HPDE6-E6E7 (cell line): Measurements from ENCODE around the gene GP2.

Experiments
- DNase-seq: peaks from one replicate; pipeline ENCODE4 v3.0.0; 2011; ENCODE audit warnings: missing footprints; ENCODE audit errors: extremely low spot score

GP2 gene

DNA sequence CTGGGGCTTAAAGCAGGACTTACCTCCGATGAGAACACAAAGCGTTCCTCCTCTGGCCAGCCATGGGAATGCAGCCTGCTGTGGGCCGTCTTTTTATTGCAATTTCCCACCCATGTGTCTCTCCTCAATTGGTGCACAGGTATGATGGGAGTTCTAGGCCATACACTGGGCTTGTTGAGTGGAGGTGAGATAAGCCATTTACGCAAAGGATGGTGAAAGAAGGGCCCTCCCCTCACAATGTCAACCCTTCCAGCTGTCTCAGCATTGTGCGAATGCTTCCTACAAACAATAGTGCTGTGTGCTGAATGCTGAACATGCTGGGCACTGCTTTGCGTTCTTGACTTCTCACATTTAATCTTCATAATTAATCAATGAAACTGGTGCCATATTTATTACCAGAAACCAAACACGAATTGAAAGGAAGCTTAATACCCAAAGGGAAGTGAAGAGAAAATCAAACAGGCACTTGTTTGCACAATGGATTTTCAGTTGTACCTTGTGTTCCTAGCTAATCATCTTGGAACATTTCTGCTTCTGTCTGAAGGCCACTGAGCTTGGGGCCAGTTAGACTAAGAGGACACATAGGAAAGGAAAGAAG lies at the start of gene GP2:
GP2 (minus strand) TSS at position 70 of the 598 bp plus-strand sequence. CDS start 1,082 bp downstream, outside the sequence.
- no peak for DNase-seq

DNA sequence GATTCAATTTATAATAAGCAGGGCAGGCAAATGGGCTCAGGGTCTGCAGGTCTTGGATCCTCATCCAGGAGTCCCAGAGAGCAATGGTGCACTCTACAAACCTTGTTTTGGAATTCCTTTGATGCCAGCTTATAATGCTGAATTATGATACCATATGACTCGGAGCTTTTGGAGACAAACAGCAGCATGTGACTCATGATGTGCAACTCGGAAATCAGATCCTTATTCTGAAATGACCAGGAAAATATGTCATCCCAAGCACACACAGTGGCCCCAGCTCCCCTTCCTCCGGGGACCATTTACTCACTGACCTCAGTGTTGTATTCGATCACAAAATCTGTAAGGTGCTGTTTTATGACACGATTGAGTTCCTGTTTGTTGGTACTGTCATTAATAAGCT lies 45.4 kb upstream of the GP2 start:
- no peak for DNase-seq

DNA sequence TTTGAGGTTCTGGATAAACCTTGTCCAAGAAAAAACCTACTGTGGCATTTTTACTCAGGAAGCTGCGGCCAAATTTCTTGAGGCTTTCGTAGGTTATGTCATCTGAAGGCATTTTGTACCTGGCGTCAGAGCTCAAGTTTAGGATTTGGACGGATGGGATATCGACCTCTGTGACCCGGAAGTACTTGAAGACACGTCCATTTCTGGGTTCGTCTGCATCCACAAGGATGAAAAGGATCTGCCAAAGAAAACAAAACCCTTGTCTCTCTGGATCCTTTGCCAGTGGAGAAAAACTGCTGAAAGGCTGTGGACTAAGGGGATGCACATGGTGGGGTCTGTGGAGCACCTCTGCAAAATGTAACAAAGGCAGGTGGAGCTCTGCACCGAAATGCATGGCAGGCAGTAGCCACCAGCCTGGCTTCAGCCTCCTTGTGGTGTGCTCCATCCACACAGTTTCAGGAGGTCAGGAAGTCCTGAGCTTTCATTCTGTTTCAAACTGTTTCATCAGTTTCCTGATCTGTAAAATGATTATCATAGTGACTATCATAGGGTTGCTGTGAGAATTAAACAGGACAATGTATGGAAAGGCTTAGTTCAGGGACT lies 42.2 kb upstream of the GP2 start:
- no peak for DNase-seq

DNA sequence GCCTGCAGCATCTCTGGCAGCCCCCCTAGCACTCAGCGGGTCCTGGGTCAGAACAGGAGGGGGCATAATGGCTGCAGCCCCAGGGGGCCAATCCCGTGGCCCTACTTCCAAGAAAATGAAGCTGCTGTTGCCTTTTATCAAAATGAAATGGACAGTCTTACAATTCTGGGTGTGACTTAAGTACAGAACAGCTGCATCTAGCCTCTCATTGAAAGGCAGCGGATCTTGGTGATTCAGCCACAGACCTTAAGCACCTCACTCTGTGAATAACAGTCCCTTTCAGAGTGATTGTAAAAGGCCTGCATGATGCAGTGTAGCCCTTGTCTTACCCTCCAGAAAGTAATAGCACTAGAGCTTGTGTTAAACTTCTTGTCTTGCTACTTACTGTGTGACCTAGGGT lies 36.7 kb upstream of the GP2 start:
- DNase-seq: no peak

DNA sequence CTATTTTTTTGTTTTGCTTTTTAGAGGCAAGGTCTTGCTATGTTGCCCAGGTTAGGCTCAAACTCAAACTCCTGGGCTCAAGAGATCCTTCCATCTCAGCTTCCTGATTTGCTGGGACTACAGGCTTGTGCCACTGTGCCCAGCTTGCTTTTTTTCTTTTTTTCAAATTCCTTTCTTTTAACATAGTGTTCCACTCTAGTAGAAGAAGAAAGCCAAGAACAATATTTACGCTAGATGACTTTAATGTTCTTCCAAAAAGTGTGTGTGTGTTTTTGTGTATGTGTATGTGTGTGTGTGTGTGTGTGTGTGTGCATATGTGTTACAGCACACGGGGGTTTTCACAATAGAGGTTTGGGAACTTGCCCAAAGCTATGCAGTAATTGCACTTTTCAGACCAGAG lies 35.9 kb upstream of the GP2 start:
- DNase-seq: no peak

DNA sequence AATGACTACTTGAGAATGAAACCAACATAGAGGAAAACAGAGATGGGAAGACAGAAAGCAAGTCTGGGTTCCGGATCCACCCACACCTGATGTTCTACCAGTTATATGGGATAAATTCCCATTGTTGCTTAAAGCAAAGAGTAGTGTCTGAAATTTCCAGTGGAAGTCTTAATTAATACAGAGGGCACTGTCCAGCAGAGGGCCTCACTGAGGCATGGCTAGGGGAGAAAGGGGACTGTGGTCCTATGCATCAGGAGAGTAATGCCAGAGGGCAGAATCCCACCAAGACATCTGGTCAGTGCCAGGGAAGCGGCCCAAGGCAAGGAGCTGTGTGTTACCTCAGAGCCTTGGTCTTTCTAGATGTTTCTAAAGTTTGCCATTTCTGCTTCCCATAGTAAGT lies 32.7 kb upstream of the GP2 start:
- no peak for DNase-seq

DNA sequence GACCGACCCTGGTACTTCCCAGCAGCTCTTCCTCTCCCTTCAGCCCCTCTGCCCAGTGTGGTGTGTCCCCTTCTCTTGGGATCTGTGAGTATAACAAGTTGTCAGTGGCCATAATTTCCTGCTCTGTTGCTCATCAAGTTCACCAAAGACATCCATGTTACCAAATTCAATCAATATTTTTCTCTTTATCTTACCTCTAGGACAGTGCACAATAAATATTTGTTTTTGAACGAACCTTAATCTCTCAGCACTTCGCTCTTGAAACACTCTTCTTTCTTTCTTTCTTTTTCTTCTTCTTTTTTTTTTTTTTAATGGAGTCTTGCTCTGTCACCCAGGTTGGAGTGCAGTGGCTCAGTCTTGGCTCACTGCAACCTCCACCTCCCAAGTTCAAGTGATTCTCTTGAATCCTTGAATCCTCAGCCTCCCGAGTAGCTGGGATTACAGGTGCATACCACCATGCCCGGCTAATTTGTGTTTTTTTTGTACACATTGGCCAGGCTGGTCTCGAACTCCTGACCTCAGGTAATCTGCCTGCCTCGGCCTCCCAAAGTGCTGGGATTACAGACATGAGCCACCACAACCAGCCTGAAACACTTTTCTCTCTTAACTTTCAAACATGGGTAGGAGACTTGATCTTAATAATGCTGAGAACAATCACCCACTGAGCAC lies 27.9 kb upstream of the GP2 start:
- DNase-seq: no peak

DNA sequence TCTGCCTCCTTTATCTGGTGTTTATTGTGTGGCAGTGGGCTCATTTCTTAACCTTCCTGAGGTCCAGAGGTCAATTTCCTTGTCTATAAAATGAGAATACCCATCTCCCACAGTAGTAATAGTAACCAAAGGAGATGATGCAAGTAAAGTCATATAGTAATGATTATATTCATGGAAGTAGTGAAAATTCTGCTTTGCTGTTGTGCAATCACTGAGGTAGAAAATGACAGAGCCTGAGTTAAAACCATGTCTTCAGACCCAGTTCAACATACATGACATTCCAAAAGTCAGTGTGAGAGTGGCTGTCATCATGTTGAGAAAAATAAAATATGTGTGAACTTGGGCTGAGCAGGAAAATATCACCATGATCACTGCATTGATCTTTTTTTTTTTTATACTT lies 26.1 kb upstream of the GP2 start:
- no peak for DNase-seq

DNA sequence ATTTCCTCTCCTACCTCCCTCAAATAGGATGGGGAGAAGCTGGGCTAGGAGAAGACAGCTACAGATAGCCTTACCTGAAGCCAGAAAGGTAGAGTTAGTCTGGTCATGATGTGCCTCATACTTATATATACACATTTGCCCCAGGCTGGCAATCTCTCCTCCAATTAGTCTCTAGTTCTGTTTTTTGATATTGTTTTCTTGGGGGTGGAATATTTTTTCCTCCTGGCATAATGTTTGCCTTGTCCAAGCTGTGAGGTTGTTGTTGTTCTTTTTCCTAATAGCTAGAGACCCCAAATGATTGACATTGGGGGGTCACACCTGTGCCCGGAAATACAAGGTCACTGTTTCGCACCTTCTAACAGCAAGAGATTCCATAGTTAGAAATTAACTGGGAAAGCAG lies 25.3 kb upstream of the GP2 start, which contains the start of gene UMOD:
UMOD (minus strand) TSS at position 101 of the 400 bp plus-strand sequence. CDS start 1,978 bp downstream, outside the sequence.
- DNase-seq: no peak

DNA sequence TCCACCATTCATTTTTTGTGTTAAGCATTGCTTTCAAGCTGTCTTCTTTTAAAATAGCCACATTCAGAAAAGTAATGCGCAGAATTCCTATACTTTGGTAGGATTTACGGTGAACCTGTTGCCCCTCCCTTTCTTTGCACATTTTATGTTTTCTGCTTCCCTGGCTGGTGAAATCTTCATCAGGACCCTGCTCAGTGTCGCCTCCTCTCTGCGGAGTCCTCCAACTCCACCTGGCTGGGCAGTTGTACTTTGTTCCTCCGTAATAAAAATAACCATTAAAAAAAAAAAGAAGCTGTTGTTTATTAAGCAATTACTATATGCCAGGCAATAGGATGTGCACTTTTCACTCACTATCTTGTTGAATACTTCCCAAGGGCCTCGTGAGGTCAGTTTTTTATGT lies 22.3 kb upstream of the GP2 start:
- no peak for DNase-seq

DNA sequence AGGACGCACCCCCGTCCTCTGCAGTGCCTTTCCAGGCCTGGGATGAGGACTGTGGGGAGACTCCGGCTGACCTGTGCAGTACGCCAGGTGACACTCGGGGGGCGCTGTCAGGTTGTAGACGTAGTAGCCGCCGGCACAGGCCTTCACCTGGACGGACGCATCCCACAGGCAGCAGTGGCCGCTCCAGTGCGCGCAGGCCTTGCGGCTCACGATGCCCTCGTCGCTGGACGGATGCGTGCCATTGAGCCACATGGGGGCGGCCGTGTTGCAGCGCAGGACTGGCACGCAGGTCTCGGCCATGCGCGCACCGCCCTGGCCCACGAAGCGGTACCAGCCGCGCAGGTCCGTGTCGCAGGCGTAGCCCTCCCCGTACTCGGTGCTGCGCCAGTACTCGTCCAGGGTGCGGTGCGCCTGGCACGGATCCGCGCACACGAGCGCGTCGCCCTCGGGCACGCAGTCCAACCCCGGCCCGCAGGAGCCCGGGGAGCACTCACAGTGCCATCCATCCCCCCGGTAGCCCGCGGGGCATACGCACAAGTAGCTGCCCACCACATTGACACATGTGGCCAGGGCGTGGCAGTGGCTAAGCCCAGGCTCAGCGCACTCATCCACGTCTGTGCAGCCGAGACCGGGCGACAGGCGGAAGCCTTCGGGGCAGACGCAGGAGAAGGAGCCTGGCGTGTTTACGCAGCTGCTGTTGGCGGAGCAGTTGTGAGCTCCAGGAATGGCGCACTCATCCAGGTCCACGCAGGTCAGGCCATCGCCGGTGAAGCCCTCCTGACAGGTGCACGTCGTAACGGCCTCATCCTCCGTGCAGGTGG lies 21.3 kb upstream of the GP2 start:
- no peak for DNase-seq

DNA sequence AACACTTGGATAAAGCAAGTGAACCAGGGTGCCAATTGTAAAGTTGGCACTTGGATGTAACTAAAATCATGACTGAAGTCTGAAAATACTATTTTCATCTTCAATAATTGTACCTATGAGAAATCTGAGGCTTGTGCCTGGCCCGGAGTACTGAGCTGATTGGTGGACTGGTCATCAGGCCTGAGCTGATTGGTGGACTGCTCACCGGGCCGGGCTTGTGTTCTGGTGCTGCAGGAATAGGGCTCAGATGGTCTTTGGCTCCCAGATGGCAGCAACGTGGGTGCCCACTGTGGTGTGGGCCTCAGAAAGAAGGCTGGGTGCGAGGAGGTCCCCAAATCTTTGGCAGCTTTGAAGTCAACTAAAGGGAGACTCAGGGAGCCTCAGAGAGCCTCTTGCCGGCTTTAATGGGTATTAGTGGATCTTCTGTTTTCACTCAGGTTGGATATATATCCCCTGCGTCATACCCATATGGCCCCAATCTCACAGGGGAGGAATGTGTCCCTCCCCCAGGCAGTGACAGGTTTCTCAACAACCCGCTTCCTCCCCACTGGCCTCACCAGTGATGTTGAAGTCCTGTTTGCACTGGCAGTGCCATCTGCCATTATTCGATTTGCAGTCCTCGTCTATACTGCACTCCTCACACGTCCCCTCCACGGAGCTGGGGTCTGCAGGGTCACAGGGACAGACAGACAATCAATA lies 20.5 kb upstream of the GP2 start:
- no peak for DNase-seq

DNA sequence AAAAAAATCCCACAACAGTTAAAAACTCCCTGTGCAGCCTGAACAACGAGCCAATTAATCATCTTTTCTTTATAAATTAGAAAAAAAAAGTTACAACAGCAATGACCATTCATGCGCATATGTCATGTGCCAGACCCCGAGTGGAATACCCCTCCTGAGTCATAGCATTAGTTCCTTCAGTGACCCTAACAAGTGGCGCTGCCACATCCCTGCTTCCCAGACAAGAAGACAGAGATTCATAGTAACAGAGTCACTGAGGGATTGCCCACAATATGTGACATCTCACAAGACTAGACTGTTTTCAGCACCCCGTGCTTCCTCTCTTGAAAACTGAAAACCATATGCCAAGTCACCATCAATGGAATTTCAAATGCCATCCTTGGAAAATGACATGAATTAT lies 17.3 kb upstream of the GP2 start:
- DNase-seq: no peak

DNA sequence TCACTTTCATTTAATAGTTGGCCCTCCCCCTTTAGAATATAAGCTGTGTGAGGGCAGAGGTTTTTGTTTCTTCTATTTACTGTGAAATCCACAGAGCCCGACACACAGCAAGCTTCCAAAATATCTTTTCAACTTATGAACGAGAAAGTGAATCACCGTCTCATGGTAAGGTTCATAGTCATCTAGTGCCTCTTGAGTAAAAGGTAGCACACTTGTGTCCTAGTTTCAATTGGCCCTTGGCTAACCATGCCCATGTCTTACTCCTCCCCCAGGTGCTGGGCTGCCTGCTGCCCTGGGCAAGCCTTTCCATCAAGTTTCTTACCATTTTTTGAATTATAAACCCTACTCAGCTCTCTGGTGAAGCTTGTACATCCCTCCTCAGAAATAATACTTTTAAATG lies 12.4 kb upstream of the GP2 start:
- DNase-seq: no peak

DNA sequence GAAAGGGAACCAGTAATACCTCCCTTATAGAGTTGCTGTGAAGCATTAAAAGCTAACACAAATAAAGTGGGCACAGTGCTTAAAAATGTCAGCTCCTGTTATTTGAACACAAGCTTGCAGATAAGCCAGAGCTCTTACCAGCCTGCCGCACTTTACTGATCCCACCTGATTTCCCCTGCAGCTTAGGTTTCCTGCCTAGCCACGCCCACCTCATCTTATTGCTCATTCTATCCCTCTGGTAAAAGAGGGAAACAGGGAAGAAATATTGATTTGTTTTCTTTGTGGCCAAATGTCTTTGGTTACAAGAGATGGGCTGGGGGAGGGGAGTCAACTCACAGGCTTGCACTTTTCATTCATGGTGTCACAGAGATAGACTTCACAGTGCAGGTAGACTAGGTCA lies 9.6 kb upstream of the GP2 start:
- DNase-seq: no peak

DNA sequence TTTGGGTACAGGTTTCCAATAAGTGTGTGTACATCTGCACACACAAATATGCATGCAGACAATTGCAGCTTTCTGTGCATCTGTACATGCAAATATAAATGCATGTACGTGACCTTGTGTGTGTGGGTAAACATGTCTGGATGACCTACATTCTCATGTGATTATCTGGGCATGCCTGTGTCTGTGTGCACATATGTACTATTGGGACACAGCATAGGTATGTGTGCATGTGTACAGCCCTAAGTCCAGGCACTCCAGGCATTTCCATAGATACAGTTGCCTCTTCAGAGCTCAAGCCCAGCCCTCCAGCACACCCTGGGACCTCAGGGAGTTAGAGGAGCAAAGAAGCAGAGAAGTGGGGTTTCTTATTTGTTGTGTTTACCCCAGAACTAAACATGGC lies 7.1 kb upstream of the GP2 start:
- DNase-seq: no peak

DNA sequence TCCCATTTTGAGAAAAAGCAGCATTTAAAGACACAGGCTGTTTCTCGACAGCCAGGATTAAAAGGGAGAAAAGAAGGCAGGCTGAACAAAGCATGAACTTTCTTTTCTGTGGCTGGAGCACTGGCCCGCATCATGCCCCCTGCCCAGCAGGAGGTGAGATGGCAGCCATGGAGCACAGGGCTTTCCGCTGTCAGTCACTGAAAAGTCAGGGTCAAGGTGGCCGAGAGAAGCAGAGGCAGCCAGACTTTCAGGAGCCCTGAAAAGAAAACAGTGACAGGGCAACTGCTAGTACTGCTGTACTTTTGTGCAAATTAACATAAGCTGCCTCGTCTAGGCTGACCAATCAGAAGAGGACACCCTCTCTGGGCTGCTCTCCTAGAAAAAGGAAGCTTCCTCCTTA lies 5.8 kb upstream of the GP2 start:
- DNase-seq: no peak

DNA sequence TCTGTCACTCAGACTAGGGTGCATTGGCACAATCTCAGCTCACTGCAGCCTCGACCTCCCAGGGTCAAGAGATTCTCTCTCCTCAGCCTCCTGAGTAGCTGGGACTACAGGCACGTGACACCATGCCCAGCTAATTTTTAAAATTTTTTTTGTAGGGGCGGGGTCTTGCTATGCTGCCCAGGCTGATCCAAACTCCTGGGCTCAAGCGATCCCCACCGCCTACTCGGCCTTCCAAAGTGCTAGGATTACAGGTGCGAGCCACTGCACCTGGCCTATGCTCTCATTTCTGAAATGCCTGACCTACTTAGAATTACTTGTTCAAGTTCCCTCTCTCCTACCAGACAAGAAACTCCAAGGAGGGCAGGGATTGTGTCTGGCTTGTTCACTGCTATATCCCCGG lies 5.1 kb upstream of the GP2 start:
- no peak for DNase-seq

DNA sequence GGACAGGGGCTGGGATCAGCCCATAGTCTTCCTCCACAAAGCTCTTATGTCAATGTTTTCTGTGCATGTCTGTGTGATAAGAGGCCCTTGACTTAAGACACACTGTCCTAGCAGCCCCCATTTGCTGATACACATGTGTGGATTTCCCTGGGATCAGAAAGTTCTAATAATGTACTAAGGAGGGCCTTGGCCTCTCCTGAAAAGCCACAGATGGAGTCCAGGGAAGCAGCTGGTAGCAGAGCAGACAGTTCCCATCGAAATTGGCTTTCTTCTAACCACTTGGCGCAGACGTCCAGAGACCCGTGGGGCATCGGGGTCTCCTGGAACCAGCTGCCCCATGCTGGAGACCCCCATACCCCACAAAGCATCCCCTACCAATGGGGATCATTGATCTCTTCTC lies 4.3 kb upstream of the GP2 start:
- no peak for DNase-seq

DNA sequence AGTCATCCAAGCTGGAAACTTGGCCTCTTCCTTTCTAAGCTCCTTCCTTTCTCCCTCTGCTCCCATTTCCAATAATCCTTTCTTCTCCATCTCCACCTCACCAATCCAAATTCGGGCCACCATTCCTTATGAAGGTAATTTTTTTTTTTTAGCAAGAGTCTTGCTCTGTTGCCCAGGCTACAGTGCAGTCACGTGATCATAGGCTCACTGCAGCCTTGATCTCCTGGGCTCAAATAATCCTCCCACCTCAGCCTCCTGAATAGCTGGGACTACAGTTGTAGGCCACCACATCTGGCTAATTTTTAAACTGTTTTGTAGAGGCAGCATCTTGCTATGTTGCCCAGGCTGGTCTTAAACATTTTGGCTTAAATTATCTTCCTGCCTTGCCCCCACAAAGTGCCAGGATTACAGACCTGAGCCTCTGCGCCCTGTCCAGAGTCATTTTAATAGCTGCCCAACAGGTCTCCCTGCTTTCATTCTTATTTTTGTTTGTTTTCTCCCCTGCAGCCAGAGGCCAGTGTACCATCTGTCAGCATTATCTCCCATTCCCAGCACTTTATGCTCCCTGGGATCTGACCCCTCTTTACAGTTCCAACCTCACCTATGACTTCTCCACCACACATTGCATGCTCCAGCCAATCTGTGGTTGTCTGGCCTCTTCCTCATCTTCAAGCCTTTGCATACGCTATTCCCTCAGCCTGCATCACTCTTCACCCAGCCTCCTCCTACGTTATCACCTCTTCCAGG lies 2.3 kb upstream of the GP2 start:
- no peak for DNase-seq

DNA sequence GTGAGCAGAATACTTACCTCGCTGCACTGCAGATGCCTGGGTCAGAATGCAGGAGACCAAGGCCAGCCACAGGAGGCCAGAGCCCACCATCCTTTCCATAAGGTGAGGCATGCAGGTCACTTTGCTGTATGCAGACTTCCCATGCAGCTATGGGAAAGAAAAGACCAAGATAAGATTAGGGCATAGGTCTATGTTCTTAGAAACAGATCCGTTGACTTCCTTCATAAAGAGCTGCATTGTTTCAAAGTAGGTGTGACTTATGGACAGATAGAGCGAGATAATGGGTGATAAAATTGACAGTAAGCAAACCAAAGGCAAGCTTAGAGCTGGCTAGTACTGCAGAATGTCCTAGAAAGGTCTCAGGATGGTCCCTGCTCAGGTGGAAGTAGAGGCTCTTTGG lies 992 bp downstream of the GP2 start:
- DNase-seq: no peak
